ENCODE measurements around the gene SLC16A5. TPM values are rescaled to one million over a fixed set of nuclear protein-coding genes. Genes with fewer than 3 reads are reported as not detected.
A peak's percentile ranks its signal among the peaks of the same experiment; 100 is the strongest.

Gene SLC16A5
- total and polyA plus RNA-seq, 10 of the 15 experiments (the other 5 are each of a cell fraction or from before 2014, with no cell fraction given) = 0.03 to 3.1 (median 0.96) TPM

DNA sequence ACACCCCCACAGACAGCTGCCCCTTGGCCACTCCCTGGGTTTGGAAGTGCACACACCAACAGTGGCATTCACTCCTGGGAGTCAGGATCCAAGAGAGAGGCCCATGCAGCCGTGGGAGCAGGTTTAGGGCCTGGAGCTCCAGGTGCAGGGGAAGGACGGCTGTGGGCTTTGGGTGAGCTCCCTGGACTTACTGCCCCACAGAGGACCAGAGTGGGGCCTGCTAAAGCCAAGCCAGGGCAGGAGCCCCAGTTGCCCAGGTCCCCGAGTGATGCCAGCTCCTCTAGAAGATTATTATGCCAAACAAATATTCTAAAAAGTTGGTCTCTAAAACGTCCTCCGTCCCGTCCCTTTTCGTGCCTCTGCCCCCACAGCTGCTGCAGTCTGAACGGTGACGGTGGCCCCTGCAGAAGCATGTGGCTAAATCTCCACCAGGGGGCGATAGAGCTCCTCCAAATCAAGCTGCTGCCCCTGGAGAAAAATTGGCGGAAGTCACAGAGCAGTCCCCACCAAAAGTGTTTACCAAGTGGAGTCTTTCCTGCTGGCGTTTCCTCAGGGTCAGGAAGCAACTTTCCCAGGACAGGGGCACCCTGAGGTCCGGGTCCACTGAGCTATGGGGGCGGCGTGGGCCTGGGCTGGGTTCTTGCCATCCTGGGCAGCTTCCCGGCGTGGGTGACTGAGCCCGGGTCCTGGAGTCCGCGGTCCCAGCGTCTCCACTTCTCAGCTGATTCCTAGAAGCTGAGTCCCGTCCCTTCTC lies 26.2 kb downstream of the SLC16A5 start (continued):
- peak; percentile 46; the same call in 1 of the 2 replicates for TF ChIP-seq NKRF (conservative IDR thresholded peaks at IDR 0.05)
- TF ChIP-seq CHD1 (IDR thresholded peaks at IDR 0.05; ENCODE audit: low read depth, low read length) = no peak
- TF ChIP-seq WRNIP1 (IDR thresholded peaks at IDR 0.05; ENCODE audit: borderline replicate concordance, low read depth, low read length) = no peak
- TF ChIP-seq MEF2A (IDR thresholded peaks at IDR 0.05; ENCODE audit: insufficient read depth, low read depth, low read length) = no peak
- peak; percentile 56; the same call in 1 of the 3 replicates for TF ChIP-seq POU2F2 (IDR thresholded peaks at IDR 0.05; ENCODE audit: borderline replicate concordance, low read depth, low read length)
- TF ChIP-seq CTCF (IDR thresholded peaks at IDR 0.05 in 2 of 3, conservative IDR thresholded peaks at IDR 0.05 in 1 of 3; ENCODE audit: control insufficient read depth in 2 of 3, extremely low read depth in 1 of 3, insufficient read depth in 1 of 3, low read depth in 3 of 3, low read length in 3 of 3) = peak; percentile 90 to 97 (median 96)
- no peak for TF ChIP-seq HDAC6 (IDR thresholded peaks at IDR 0.05; ENCODE audit: unreplicated experiment)
- peak; percentile 55; the same call in 1 of the 2 replicates for TF ChIP-seq CREB1 (IDR thresholded peaks at IDR 0.05; ENCODE audit: low read depth)
- TF ChIP-seq ZSCAN29 (IDR thresholded peaks at IDR 0.05) = no peak
- TF ChIP-seq PBX3 (IDR thresholded peaks at IDR 0.05; ENCODE audit: insufficient replicate concordance, low read depth, low read length) = no peak
- TF ChIP-seq SMAD5 (IDR thresholded peaks at IDR 0.05; ENCODE audit: low read depth) = no peak
- no peak for TF ChIP-seq BMI1 (IDR thresholded peaks at IDR 0.05; ENCODE audit: borderline replicate concordance)
- no peak for TF ChIP-seq HDAC2 (IDR thresholded peaks at IDR 0.05)
- 0 out of 4 replicates have a peak, but pooled peaks of 1 of the 2 experiments have one; percentile 3 for TF ChIP-seq BHLHE40 (IDR thresholded peaks at IDR 0.05; ENCODE audit: borderline replicate concordance in 1 of 2, low read depth in 2 of 2, low read length in 1 of 2)
- TF ChIP-seq TARDBP (IDR thresholded peaks at IDR 0.05; ENCODE audit: borderline replicate concordance) = no peak
- TF ChIP-seq FOS (IDR thresholded peaks at IDR 0.05; ENCODE audit: borderline replicate concordance, extremely low read depth, insufficient read length) = no peak
- TF ChIP-seq, protein P1, sequence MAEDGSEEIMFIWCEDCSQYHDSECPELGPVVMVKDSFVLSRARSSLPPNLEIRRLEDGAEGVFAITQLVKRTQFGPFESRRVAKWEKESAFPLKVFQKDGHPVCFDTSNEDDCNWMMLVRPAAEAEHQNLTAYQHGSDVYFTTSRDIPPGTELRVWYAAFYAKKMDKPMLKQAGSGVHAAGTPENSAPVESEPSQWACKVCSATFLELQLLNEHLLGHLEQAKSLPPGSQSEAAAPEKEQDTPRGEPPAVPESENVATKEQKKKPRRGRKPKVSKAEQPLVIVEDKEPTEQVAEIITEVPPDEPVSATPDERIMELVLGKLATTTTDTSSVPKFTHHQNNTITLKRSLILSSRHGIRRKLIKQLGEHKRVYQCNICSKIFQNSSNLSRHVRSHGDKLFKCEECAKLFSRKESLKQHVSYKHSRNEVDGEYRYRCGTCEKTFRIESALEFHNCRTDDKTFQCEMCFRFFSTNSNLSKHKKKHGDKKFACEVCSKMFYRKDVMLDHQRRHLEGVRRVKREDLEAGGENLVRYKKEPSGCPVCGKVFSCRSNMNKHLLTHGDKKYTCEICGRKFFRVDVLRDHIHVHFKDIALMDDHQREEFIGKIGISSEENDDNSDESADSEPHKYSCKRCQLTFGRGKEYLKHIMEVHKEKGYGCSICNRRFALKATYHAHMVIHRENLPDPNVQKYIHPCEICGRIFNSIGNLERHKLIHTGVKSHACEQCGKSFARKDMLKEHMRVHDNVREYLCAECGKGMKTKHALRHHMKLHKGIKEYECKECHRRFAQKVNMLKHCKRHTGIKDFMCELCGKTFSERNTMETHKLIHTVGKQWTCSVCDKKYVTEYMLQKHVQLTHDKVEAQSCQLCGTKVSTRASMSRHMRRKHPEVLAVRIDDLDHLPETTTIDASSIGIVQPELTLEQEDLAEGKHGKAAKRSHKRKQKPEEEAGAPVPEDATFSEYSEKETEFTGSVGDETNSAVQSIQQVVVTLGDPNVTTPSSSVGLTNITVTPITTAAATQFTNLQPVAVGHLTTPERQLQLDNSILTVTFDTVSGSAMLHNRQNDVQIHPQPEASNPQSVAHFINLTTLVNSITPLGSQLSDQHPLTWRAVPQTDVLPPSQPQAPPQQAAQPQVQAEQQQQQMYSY (CRISPR knock-in tag; IDR thresholded peaks at IDR 0.05) = no peak
- no peak for TF ChIP-seq SREBF2 (IDR thresholded peaks at IDR 0.05; ENCODE audit: low read length)
- TF ChIP-seq ELK1 (IDR thresholded peaks at IDR 0.05; ENCODE audit: low read depth, low read length) = 0 out of 2 replicates have a peak, but pooled peaks have one; percentile 26
